Lower leg skin (tissue), 4 donors: ENCODE data around the gene PPIF. TPM values are rescaled to one million over a fixed set of nuclear protein-coding genes. Genes with fewer than 3 reads are reported as not detected.
A peak's percentile ranks its signal among the peaks of the same experiment; 100 is the strongest.

Experiments
- DNase-seq, 2 donors: peaks; one replicate each; pipeline ENCODE4 v3.0.0-alpha.2; 2019; ENCODE audit warnings: low spot score in 2 of 2
- H3K4me3 ChIP-seq: fragments of 200-600 bp; sonication (generic); 2 replicates; pipeline ENCODE4 v1.5.1; 2017; ENCODE audit warnings: mild to moderate bottlenecking, low read depth; ENCODE audit not compliant: poor library complexity, severe bottlenecking
- CTCF ChIP-seq, 3 donors: fragments of 450-650 bp; IDR thresholded peaks; one replicate each; pipeline ENCODE4 v1.5.1; 2016; ENCODE audit warnings: antibody characterized with exemption in 3 of 3, mild to moderate bottlenecking in 3 of 3, moderate library complexity in 2 of 3
- POLR2A ChIP-seq, 2 donors: fragments of 450-650 bp; IDR thresholded peaks; one replicate each; pipeline ENCODE4 v1.6.1; 2016 to 2017; ENCODE audit warnings: antibody characterized with exemption in 2 of 2, mild to moderate bottlenecking in 1 of 2, moderate library complexity in 1 of 2
- WGBS, 2 donors: methylation state at CpG; one replicate each; pipeline ENCODE4 v1.1.5; 2018; 5-methylcytosine and 5-hydroxymethylcytosine counted together
- intact Hi-C: fragments of 100-400 bp; cut with DNase I; formaldehyde crosslinking; loops from one replicate; pipeline ENCODE4 v1.15.0; 2023; ENCODE audit warnings: low total_unique reads
- total RNA-seq, 4 donors: library from RNA; depleted of rRNA; stranded (reverse); fragments of >200 nt; gene quantifications; one replicate each; pipeline ENCODE4 v1.1.0, GENCODE V29; 2016

Gene PPIF
- total RNA-seq, 4 donors from 2014 or later = 59.3 to 123 (median 78.3) TPM

GRCh38 chr10:79384773-79385391 is 37.6 kb downstream of the PPIF start:
- H3K4me3 ChIP-seq = no peak overlapping the region
- TF ChIP-seq POLR2A (IDR thresholded peaks at IDR 0.05) (no peak), CTCF (IDR thresholded peaks at IDR 0.05) (no peak)
- WGBS, 2 donors = 91 to 96% methylated on average over 14 of the region's 14 CpGs
- peak in 1 of 2 donors; percentile 72 for DNase-seq
- intact Hi-C loops = no loop called here

GRCh38 chr10:79385392-79385795 is 38.1 kb downstream of the PPIF start:
- no peak for TF ChIP-seq CTCF (IDR thresholded peaks at IDR 0.05)
- no peak for TF ChIP-seq POLR2A (IDR thresholded peaks at IDR 0.05)
- H3K4me3 ChIP-seq = no peak overlapping the region
- intact Hi-C loops = no loop called here
- WGBS, 2 donors = 90 to 91% methylated on average over 9 of the region's 9 CpGs
- DNase-seq = peak in 1 of 2 donors; percentile 82

- 89 to 90% methylated on average over 27 to 28 of the region's 28 CpGs for WGBS, 2 donors
- peak in 1 of 2 donors; percentile 85 for DNase-seq
- TF ChIP-seq CTCF (IDR thresholded peaks at IDR 0.05) (no peak), POLR2A (IDR thresholded peaks at IDR 0.05) (no peak)
- H3K4me3 ChIP-seq = no peak overlapping the region
- intact Hi-C loops = no loop called here
Measured at GRCh38 chr10:79385804-79386531, 38.7 kb downstream of the PPIF start.

GRCh38 chr10:79386637-79387465 is 39.6 kb downstream of the PPIF start:
- WGBS, 2 donors = 81 to 84% methylated on average over 21 to 24 of the region's 24 CpGs
- TF ChIP-seq CTCF (IDR thresholded peaks at IDR 0.05) (no peak), POLR2A (IDR thresholded peaks at IDR 0.05) (no peak)
- intact Hi-C loops = no loop called here

GRCh38 chr10:79387466-79387973 is 40.3 kb downstream of the PPIF start:
- intact Hi-C loops = no loop called here
- WGBS, 2 donors = 82 to 87% methylated on average over 4 of the region's 5 CpGs
- TF ChIP-seq POLR2A (IDR thresholded peaks at IDR 0.05) (no peak), CTCF (IDR thresholded peaks at IDR 0.05) (no peak)
- no peak overlapping the region for H3K4me3 ChIP-seq
- DNase-seq = no peak

More at GRCh38 chr10:79386637-79387465, 39.6 kb downstream of the PPIF start:
- no peak overlapping the region for H3K4me3 ChIP-seq
- DNase-seq = peak; percentile 12 to 81
